Measurements from ENCODE around the gene CLK1.

DNA sequence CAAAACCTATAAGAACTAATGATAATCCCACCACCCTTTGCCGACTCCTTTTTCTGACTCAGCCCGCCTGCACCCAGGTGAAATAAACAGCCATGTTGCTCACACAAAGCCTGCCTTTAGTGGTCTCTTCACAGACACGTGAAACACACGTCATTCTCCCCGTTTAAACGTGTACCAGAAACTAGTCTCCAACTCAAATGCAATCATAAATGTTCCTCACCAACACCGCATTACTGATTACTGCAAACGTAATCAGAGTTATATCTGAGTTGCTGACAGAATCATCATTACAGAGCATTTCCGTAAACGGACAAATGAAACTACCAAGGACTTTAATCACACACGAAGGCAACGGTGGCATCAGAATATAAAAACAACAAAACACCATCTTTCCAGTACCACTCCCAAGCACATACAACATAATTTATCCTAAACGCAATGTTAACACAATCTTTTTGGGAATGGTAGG is 1.9 kb downstream of the CLK1 start:
- TF ChIP-seq, protein P1, sequence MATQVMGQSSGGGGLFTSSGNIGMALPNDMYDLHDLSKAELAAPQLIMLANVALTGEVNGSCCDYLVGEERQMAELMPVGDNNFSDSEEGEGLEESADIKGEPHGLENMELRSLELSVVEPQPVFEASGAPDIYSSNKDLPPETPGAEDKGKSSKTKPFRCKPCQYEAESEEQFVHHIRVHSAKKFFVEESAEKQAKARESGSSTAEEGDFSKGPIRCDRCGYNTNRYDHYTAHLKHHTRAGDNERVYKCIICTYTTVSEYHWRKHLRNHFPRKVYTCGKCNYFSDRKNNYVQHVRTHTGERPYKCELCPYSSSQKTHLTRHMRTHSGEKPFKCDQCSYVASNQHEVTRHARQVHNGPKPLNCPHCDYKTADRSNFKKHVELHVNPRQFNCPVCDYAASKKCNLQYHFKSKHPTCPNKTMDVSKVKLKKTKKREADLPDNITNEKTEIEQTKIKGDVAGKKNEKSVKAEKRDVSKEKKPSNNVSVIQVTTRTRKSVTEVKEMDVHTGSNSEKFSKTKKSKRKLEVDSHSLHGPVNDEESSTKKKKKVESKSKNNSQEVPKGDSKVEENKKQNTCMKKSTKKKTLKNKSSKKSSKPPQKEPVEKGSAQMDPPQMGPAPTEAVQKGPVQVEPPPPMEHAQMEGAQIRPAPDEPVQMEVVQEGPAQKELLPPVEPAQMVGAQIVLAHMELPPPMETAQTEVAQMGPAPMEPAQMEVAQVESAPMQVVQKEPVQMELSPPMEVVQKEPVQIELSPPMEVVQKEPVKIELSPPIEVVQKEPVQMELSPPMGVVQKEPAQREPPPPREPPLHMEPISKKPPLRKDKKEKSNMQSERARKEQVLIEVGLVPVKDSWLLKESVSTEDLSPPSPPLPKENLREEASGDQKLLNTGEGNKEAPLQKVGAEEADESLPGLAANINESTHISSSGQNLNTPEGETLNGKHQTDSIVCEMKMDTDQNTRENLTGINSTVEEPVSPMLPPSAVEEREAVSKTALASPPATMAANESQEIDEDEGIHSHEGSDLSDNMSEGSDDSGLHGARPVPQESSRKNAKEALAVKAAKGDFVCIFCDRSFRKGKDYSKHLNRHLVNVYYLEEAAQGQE (IDR thresholded peaks at IDR 0.05; ENCODE audit: insufficient replicate concordance, low read depth): no peak
- TF ChIP-seq, protein P2, sequence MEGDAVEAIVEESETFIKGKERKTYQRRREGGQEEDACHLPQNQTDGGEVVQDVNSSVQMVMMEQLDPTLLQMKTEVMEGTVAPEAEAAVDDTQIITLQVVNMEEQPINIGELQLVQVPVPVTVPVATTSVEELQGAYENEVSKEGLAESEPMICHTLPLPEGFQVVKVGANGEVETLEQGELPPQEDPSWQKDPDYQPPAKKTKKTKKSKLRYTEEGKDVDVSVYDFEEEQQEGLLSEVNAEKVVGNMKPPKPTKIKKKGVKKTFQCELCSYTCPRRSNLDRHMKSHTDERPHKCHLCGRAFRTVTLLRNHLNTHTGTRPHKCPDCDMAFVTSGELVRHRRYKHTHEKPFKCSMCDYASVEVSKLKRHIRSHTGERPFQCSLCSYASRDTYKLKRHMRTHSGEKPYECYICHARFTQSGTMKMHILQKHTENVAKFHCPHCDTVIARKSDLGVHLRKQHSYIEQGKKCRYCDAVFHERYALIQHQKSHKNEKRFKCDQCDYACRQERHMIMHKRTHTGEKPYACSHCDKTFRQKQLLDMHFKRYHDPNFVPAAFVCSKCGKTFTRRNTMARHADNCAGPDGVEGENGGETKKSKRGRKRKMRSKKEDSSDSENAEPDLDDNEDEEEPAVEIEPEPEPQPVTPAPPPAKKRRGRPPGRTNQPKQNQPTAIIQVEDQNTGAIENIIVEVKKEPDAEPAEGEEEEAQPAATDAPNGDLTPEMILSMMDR (IDR thresholded peaks at IDR 0.05; ENCODE audit: insufficient read depth, low read length): no peak
- TF ChIP-seq SPI1 (IDR thresholded peaks at IDR 0.05; ENCODE audit: borderline replicate concordance, low read depth) (no peak), GABPA (IDR thresholded peaks at IDR 0.05; ENCODE audit: low read depth) (no peak), POLR2AphosphoS5 (IDR thresholded peaks at IDR 0.05; ENCODE audit: low read depth) (no peak)
